ENCODE data around the gene CEBPG. TPM values are rescaled to one million over a fixed set of nuclear protein-coding genes. Genes with fewer than 3 reads are reported as not detected.

CEBPG gene
- total and polyA plus RNA-seq, 4 donors, result 21.5 to 29.7 (median 24.7) TPM

DNA sequence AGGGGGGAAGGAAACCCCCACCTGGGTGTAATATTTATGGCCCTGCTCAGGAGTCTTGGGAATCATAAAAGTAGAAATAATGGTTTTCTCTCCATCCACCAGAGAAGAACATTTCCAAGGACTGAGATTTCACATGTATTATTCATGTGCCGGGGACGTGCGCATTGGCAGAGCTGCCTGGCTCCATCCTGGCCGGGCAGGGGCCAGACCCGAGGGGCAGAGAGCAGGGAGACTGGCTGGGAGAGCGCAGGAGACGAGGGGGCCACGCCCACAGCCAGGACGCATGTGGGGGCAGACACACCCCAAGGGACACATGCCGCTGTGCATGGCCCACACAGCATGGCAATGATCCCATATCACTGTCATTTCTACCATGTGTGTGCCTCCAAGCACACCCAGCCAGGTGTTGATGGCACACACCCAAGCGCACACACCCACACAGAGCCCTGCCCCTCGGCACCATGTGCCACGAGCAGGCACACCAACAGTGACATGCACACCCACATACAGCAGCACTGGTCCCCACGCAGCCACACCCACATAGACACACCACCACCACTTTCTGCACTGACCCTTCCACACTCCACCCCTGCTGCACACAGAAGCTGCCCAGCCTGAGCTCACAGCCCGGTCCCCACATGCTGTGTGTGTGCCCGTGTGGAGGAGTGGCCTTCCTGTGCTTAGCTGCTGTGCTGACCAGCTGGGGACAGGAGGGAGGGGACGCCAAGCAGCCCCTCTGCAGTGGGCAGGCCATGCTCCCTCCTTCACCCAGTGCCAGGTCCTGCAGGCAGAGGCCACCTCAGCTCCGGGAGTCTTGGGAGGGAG, 39.3 kb downstream of the CEBPG start:
- ATAC-seq (ENCODE audit: insufficient read depth, low FRiP score), result no peak

DNA sequence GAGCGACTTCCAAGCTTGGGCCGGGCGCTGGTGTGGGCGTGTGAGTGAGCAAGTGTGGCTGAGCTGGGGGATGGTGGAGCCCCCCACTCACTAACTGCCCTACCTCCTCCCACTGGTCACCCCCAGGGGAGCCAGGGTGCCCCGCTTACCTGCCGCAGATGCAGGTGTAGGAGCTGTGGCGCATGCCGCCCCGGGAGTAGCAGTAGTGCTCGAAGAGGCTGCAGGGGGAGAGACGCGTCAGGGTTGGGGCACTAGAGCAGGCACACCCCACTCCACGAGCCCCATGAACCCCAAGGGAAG, 39.9 kb downstream of the CEBPG start:
- ATAC-seq (ENCODE audit: insufficient read depth, low FRiP score) (no peak), DNase-seq (no peak)
- TF ChIP-seq, protein P1, sequence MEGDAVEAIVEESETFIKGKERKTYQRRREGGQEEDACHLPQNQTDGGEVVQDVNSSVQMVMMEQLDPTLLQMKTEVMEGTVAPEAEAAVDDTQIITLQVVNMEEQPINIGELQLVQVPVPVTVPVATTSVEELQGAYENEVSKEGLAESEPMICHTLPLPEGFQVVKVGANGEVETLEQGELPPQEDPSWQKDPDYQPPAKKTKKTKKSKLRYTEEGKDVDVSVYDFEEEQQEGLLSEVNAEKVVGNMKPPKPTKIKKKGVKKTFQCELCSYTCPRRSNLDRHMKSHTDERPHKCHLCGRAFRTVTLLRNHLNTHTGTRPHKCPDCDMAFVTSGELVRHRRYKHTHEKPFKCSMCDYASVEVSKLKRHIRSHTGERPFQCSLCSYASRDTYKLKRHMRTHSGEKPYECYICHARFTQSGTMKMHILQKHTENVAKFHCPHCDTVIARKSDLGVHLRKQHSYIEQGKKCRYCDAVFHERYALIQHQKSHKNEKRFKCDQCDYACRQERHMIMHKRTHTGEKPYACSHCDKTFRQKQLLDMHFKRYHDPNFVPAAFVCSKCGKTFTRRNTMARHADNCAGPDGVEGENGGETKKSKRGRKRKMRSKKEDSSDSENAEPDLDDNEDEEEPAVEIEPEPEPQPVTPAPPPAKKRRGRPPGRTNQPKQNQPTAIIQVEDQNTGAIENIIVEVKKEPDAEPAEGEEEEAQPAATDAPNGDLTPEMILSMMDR (IDR thresholded peaks at IDR 0.05; ENCODE audit: control extremely low read depth, extremely low read depth), result no peak
- no peak overlapping the region for H3K4me3 ChIP-seq
- H3K27ac ChIP-seq (ENCODE audit: low read depth in 1 of 2, low read length in 1 of 2), result no peak overlapping the region
- no peaks in the 10 kb centered on the region for H3K9me3 ChIP-seq (ENCODE audit: control insufficient read depth in 4 of 4, insufficient read depth in 3 of 4, low read length in 3 of 4)
- H3K9ac ChIP-seq (ENCODE audit: insufficient read depth in 1 of 2, low read length in 2 of 2), result no peak overlapping the region
- 94 to 95% methylated on average over 12 to 13 of the region's 13 CpGs for WGBS, 2 donors
- H3K4me1 ChIP-seq (ENCODE audit: control insufficient read depth in 5 of 5, insufficient read depth in 5 of 5, low read length in 5 of 5), result peaks cover 0 to 2% (median 0%) of the 10 kb centered on the region in 5 donors
- H3K27me3 ChIP-seq (ENCODE audit: control insufficient read depth in 3 of 3, insufficient read depth in 3 of 3, low read length in 2 of 3), result no peaks in the 10 kb centered on the region
- H3K36me3 ChIP-seq (ENCODE audit: control insufficient read depth in 4 of 4, insufficient read depth in 4 of 4, low read length in 4 of 4), result peaks cover 0 to 16% (median 0%) of the 10 kb centered on the region in 4 donors

More for the DNA sequence above, 39.3 kb downstream of the CEBPG start:
- H3K4me1 ChIP-seq (ENCODE audit: control insufficient read depth in 5 of 5, insufficient read depth in 5 of 5, low read length in 5 of 5), result peaks cover 0 to 2% (median 0%) of the 10 kb centered on the region in 5 donors
- TF ChIP-seq, protein P1 (IDR thresholded peaks at IDR 0.05; ENCODE audit: control extremely low read depth, extremely low read depth), result no peak
- 89 to 90% methylated on average over 18 of the region's 18 CpGs for WGBS, 2 donors
- no peak overlapping the region for H3K4me3 ChIP-seq
- H3K9me3 ChIP-seq (ENCODE audit: control insufficient read depth in 4 of 4, insufficient read depth in 3 of 4, low read length in 3 of 4), result no peaks in the 10 kb centered on the region
- H3K27ac ChIP-seq (ENCODE audit: low read depth in 1 of 2, low read length in 1 of 2), result no peak overlapping the region
- H3K27me3 ChIP-seq (ENCODE audit: control insufficient read depth in 3 of 3, insufficient read depth in 3 of 3, low read length in 2 of 3), result no peaks in the 10 kb centered on the region
- H3K36me3 ChIP-seq (ENCODE audit: control insufficient read depth in 4 of 4, insufficient read depth in 4 of 4, low read length in 4 of 4), result peaks cover 0 to 16% (median 0%) of the 10 kb centered on the region in 4 donors
- no peak for DNase-seq
- H3K9ac ChIP-seq (ENCODE audit: insufficient read depth in 1 of 2, low read length in 2 of 2), result no peak overlapping the region

DNA sequence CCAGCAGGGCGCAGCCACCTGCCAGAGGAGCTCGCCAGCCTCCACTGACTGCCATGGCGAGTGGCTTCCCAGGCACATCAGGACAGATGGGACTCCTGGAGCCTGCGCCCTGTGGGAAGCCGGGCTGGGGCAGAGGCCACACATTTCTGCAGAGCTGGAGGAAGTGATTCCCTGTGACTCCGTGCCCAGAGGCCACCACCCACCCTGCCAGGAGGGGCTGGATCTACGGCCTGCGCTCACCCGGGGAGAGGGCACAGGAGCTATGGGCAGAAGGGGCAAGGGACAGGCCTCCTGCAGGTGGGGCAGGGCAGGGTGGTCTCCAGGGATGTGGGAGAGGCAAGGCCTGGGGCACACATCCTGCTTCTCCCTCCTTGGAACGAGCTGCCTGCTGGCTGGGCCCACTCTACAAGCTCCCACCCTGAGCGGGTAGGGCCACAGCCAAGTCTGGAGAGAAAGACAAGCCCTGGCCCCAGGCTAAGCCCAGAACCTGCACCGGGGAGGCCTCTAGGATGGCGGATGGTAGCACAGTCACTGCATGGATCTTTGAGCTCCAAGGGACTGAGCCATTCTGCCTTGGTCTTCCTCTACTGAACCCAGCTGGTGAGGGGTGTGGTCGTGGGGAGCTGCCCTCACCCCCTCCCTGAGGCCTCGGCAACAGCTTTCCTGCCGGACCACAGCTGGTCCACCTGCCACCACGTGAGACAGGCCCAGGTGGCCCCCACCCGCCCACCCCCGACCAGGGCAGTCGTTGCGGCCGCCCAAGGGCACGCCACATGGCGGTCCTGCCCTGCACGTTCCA, 40.6 kb downstream of the CEBPG start:
- TF ChIP-seq, protein P1 (IDR thresholded peaks at IDR 0.05; ENCODE audit: control extremely low read depth, extremely low read depth), result no peak
- ATAC-seq (ENCODE audit: insufficient read depth, low FRiP score) (no peak), DNase-seq (no peak)
- Histone ChIP-seq H3K27ac (ENCODE audit: low read depth in 1 of 2, low read length in 1 of 2) (no peak overlapping the region), H3K27me3 (ENCODE audit: control insufficient read depth in 3 of 3, insufficient read depth in 3 of 3, low read length in 2 of 3) (no peaks in the 10 kb centered on the region), H3K9ac (ENCODE audit: insufficient read depth in 1 of 2, low read length in 2 of 2) (no peak overlapping the region), H3K9me3 (ENCODE audit: control insufficient read depth in 4 of 4, insufficient read depth in 3 of 4, low read length in 3 of 4) (no peaks in the 10 kb centered on the region), H3K36me3 (ENCODE audit: control insufficient read depth in 4 of 4, insufficient read depth in 4 of 4, low read length in 4 of 4) (peaks cover 0 to 16% (median 0%) of the 10 kb centered on the region in 4 donors), H3K4me1 (ENCODE audit: control insufficient read depth in 5 of 5, insufficient read depth in 5 of 5, low read length in 5 of 5) (peaks cover 0 to 2% (median 0%) of the 10 kb centered on the region in 5 donors), H3K4me3 (no peak overlapping the region)
- 89 to 92% methylated on average over 22 to 25 of the region's 25 CpGs for WGBS, 2 donors
